Loucy (cell line): ENCODE data around the gene GP1BA.
A peak's percentile ranks its signal among the peaks of the same experiment; 100 is the strongest.

Experiments used
- H2AFZ ChIP-seq: fragments of 200-600 bp; sonication (generic); 2 replicates; pipeline ENCODE4 v1.6.0; 2016; ENCODE audit warnings: antibody characterized with exemption, mild to moderate bottlenecking, low read length, moderate library complexity
- H3F3A ChIP-seq: fragments of 200-600 bp; 2 replicates; pipeline ENCODE4 v1.6.0; 2016; ENCODE audit warnings: antibody characterized with exemption, low read depth, mild to moderate bottlenecking
- H3K27me3 ChIP-seq: fragments of 200-600 bp; sonication (generic); 2 replicates; pipeline ENCODE4 v1.6.1; 2014; ENCODE audit warnings: low read length, mild to moderate bottlenecking; ENCODE audit not compliant: insufficient read depth, poor library complexity, severe bottlenecking
- H3K36me3 ChIP-seq: fragments of 200-600 bp; sonication (generic); 2 replicates; pipeline ENCODE4 v1.6.1; 2016; ENCODE audit warnings: low read length; ENCODE audit not compliant: insufficient read depth
- H3K4me1 ChIP-seq: fragments of 200-600 bp; sonication (generic); 2 replicates; pipeline ENCODE4 v1.5.1; 2014; ENCODE audit warnings: low read length, mild to moderate bottlenecking; ENCODE audit not compliant: insufficient read depth, poor library complexity, severe bottlenecking
- H3K4me2 ChIP-seq: fragments of 200-600 bp; sonication (generic); 2 replicates; pipeline ENCODE4 v1.6.0; 2014; ENCODE audit warnings: antibody characterized with exemption, low read length, low read depth, mild to moderate bottlenecking; ENCODE audit not compliant: poor library complexity, severe bottlenecking
- H3K4me3 ChIP-seq: fragments of 200-600 bp; sonication (generic); 2 replicates; pipeline ENCODE4 v1.5.1; 2014; ENCODE audit warnings: low read length, mild to moderate bottlenecking, mixed read lengths; ENCODE audit not compliant: poor library complexity, severe bottlenecking
- H3K79me2 ChIP-seq: fragments of 200-600 bp; sonication (generic); 2 replicates; pipeline ENCODE4 v1.6.1; 2014; ENCODE audit warnings: low read length; ENCODE audit not compliant: insufficient read depth
- H3K9ac ChIP-seq: fragments of 200-600 bp; sonication (generic); 2 replicates; pipeline ENCODE4 v1.6.0; 2014; ENCODE audit warnings: mild to moderate bottlenecking, low read depth, low read length, moderate library complexity; ENCODE audit not compliant: poor library complexity, severe bottlenecking
- H3K9me2 ChIP-seq: fragments of 200-600 bp; sonication (generic); replicated peaks from 2 replicates; pipeline ENCODE4 v1.6.1; 2016; ENCODE audit warnings: low read depth, low read length, mixed read lengths
- H3K9me3 ChIP-seq: fragments of 200-600 bp; sonication (generic); 2 replicates; pipeline ENCODE4 v1.6.1; 2014; ENCODE audit warnings: mild to moderate bottlenecking, antibody characterized with exemption, low read length, low read depth; ENCODE audit not compliant: insufficient read depth
- H4K20me1 ChIP-seq: fragments of 200-600 bp; sonication (generic); 2 replicates; pipeline ENCODE4 v1.6.0; 2014; ENCODE audit warnings: antibody characterized with exemption, low read length, mild to moderate bottlenecking; ENCODE audit not compliant: insufficient read depth, poor library complexity, severe bottlenecking
- CTCF ChIP-seq: fragments of 200-600 bp; sonication (generic); conservative IDR thresholded peaks from 2 replicates; pipeline ENCODE4 v1.5.1; 2014; ENCODE audit warnings: mild to moderate bottlenecking, antibody characterized with exemption, low read length
- EZH2phosphoT487 ChIP-seq: fragments of 200-600 bp; IDR thresholded peaks from 2 replicates; pipeline ENCODE4 v1.6.1; 2018; ENCODE audit warnings: antibody characterized with exemption, mild to moderate bottlenecking, moderate library complexity, borderline replicate concordance

Gene GP1BA

GRCh38 chr17:4978726-4979125, 46.6 kb downstream of the GP1BA start:
- H3K9me3 ChIP-seq = no peaks in the 10 kb centered on the region
- no peak overlapping the region for H3K4me2 ChIP-seq
- no peaks in the 10 kb centered on the region for H3K9me2 ChIP-seq
- TF ChIP-seq CTCF (no peak), EZH2phosphoT487 (no peak)
- H3K79me2 ChIP-seq = no peaks in the 10 kb centered on the region
- H3K9ac ChIP-seq = no peak overlapping the region
- no peak overlapping the region for H3K4me3 ChIP-seq
- H3K36me3 ChIP-seq = peaks cover 8% of the 10 kb centered on the region; the same call in 1 of the 2 replicates
- no peak overlapping the region for H2AFZ ChIP-seq
- no peaks in the 10 kb centered on the region for H4K20me1 ChIP-seq
- no peaks in the 10 kb centered on the region for H3F3A ChIP-seq
- H3K4me1 ChIP-seq = peaks cover 5% of the 10 kb centered on the region
- H3K27me3 ChIP-seq = no peaks in the 10 kb centered on the region

GRCh38 chr17:4980644-4981216, 48.7 kb downstream of the GP1BA start:
- H2AFZ ChIP-seq = no peak overlapping the region
- H3K9me3 ChIP-seq = no peaks in the 10 kb centered on the region
- H3K4me1 ChIP-seq = peaks cover 7% of the 10 kb centered on the region
- H3K9me2 ChIP-seq = no peaks in the 10 kb centered on the region
- H3K9ac ChIP-seq = no peak overlapping the region
- H3K36me3 ChIP-seq = peaks cover 8% of the 10 kb centered on the region; the same call in 1 of the 2 replicates
- H3K79me2 ChIP-seq = peaks cover under 1% of the 10 kb centered on the region; the same call in 1 of the 2 replicates
- H3K4me2 ChIP-seq = peak overlapping the region; percentile 21
- H3K27me3 ChIP-seq = no peaks in the 10 kb centered on the region
- peak; percentile 81 for TF ChIP-seq CTCF
- no peak for TF ChIP-seq EZH2phosphoT487
- H3F3A ChIP-seq = no peaks in the 10 kb centered on the region
- no peaks in the 10 kb centered on the region for H4K20me1 ChIP-seq
- H3K4me3 ChIP-seq = no peak overlapping the region

- no peak overlapping the region for H3K4me3 ChIP-seq
- H3K4me2 ChIP-seq = no peak overlapping the region
- peaks cover 5% of the 10 kb centered on the region; the same call in 1 of the 2 replicates for H3K36me3 ChIP-seq
- H3F3A ChIP-seq = no peaks in the 10 kb centered on the region
- H3K4me1 ChIP-seq = peaks cover 19% of the 10 kb centered on the region
- H2AFZ ChIP-seq = no peak overlapping the region
- no peaks in the 10 kb centered on the region for H3K27me3 ChIP-seq
- H3K79me2 ChIP-seq = peaks cover 13% of the 10 kb centered on the region; the same call in 1 of the 2 replicates
- no peak overlapping the region for H3K9ac ChIP-seq
- no peaks in the 10 kb centered on the region for H3K9me2 ChIP-seq
- H3K9me3 ChIP-seq = no peaks in the 10 kb centered on the region
- TF ChIP-seq EZH2phosphoT487 (no peak), CTCF (no peak)
- H4K20me1 ChIP-seq = no peaks in the 10 kb centered on the region
These were observed 50.2 kb downstream of the GP1BA start for GRCh38 chr17:4982305-4982704.
